Endodermal cell (in vitro differentiated cells): ENCODE results near the gene FILIP1. TPM values are rescaled to one million over a fixed set of nuclear protein-coding genes. Genes with fewer than 3 reads are reported as not detected.

Experiments
- DNase-seq: peaks from one replicate; pipeline ENCODE4 v3.0.0-alpha.2; 2017
- H3K27ac ChIP-seq: 2 replicates; pipeline ENCODE4 v1.5.1; 2013; ENCODE audit warnings: mild to moderate bottlenecking, low read depth, low read length, moderate library complexity
- H3K27me3 ChIP-seq: 2 replicates; pipeline ENCODE4 v1.6.1; 2013; ENCODE audit warnings: mild to moderate bottlenecking, low read length, moderate library complexity; ENCODE audit not compliant: insufficient read depth, control insufficient read depth, poor library complexity, severe bottlenecking
- H3K36me3 ChIP-seq: 2 replicates; pipeline ENCODE4 v1.7.0; 2013; ENCODE audit warnings: mild to moderate bottlenecking, low read length, moderate library complexity; ENCODE audit not compliant: control insufficient read depth, insufficient read depth
- H3K4me1 ChIP-seq: one replicate; pipeline ENCODE4 v1.7.0; 2013; ENCODE audit warnings: low read length; ENCODE audit not compliant: control insufficient read depth, insufficient read depth
- H3K4me3 ChIP-seq: 2 replicates; pipeline ENCODE4 v1.5.1; 2013; ENCODE audit warnings: mild to moderate bottlenecking, low read length, moderate library complexity
- H3K9ac ChIP-seq: 2 replicates; pipeline ENCODE4 v1.6.1; 2013; ENCODE audit warnings: mild to moderate bottlenecking, low read length, moderate library complexity; ENCODE audit not compliant: poor library complexity, severe bottlenecking; ENCODE audit errors: extremely low read depth
- H3K9me3 ChIP-seq: 2 replicates; pipeline ENCODE4 v1.6.1; 2013; ENCODE audit warnings: mild to moderate bottlenecking, low read length, moderate library complexity; ENCODE audit not compliant: control insufficient read depth
- H3K27ac Mint-ChIP-seq: 2 replicates; pipeline ENCODE4 v1.8.0; 2020; ENCODE audit warnings: mixed read lengths
- H3K27me3 Mint-ChIP-seq: 2 replicates; pipeline ENCODE4 v1.8.0; 2021; ENCODE audit warnings: mild to moderate bottlenecking, mixed read lengths; ENCODE audit not compliant: insufficient read depth
- H3K36me3 Mint-ChIP-seq: 2 replicates; pipeline ENCODE4 v1.8.0; 2020; ENCODE audit warnings: low read depth, mixed read lengths
- H3K4me1 Mint-ChIP-seq: 2 replicates; pipeline ENCODE4 v1.8.0; 2020; ENCODE audit warnings: mixed read lengths
- H3K4me3 Mint-ChIP-seq: 2 replicates; pipeline ENCODE4 v1.8.0; 2020; ENCODE audit warnings: mild to moderate bottlenecking, moderate library complexity, mixed read lengths
- H3K9me3 Mint-ChIP-seq: 2 replicates; pipeline ENCODE4 v1.8.0; 2020; ENCODE audit warnings: mild to moderate bottlenecking, mixed read lengths
- CTCF ChIP-seq: fragments of 200-600 bp; sonication (generic); conservative IDR thresholded peaks from 2 replicates; pipeline ENCODE4 v1.5.0; 2021; ENCODE audit warnings: antibody characterized with exemption, mild to moderate bottlenecking
- WGBS, 2 experiments: methylation state at CpG; one replicate each; pipeline versions ENCODE4 v1.1.5 to v1.1.7; 2013; ENCODE audit warnings: missing lambda C conversion rate in 2 of 2, mixed read lengths in 1 of 2; ENCODE audit not compliant: insufficient coverage in 1 of 2, insufficient read length in 1 of 2; 5-methylcytosine and 5-hydroxymethylcytosine counted together
- total RNA-seq, 2 donors: library from RNA; stranded (reverse); fragmentation: NEBNext Ultra II Directional in 1 of 2; extraction: Animal tissue kit (Norgen Biotek cat#: 25700) in 1 of 2; gene quantifications; 2 replicates in 1 of 2; 3 replicates in 1 of 2; pipeline ENCODE4 v1.2.1, GENCODE V29; 2021

FILIP1 gene
- total RNA-seq, 2 donors from 2014 or later, result 0.35 TPM

DNA sequence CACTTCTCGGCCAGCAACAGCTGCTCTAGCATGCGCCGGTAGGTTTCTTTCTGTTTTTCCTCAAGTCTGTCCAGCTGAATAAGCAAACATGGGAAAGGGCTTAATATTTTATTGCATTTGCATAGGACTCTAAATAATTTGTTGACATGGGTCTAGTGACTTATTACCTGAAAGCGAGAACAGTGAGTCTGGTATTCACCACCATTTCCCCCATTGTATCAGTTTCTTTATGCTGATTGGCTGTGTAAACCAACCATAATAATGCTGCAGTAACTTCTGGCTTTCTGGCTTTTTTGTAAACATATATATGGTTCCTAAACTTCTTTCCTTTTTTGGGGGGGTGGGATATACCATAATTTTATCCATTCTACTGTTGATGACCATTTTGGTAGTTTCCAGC lies 140.0 kb downstream of the FILIP1 start:
- no peaks in the 10 kb centered on the region for H3K36me3 Mint-ChIP-seq
- Histone ChIP-seq H3K9ac (no peak overlapping the region), H3K36me3 (no peaks in the 10 kb centered on the region), H3K9me3 (no peaks in the 10 kb centered on the region), H3K4me3 (no peak overlapping the region), H3K27me3 (no peaks in the 10 kb centered on the region), H3K27ac (no peak overlapping the region), H3K4me1 (peaks cover 2% of the 10 kb centered on the region)
- H3K4me1 Mint-ChIP-seq, result peaks cover 13% of the 10 kb centered on the region
- H3K9me3 Mint-ChIP-seq, result no peaks in the 10 kb centered on the region
- H3K27me3 Mint-ChIP-seq, result peaks cover 6% of the 10 kb centered on the region
- TF ChIP-seq CTCF, result no peak
- 93 to 95% methylated on average over 3 to 4 of the region's 4 CpGs for WGBS, 2 experiments
- H3K4me3 Mint-ChIP-seq, result no peak overlapping the region
- H3K27ac Mint-ChIP-seq, result no peak overlapping the region
- no peak for DNase-seq

DNA sequence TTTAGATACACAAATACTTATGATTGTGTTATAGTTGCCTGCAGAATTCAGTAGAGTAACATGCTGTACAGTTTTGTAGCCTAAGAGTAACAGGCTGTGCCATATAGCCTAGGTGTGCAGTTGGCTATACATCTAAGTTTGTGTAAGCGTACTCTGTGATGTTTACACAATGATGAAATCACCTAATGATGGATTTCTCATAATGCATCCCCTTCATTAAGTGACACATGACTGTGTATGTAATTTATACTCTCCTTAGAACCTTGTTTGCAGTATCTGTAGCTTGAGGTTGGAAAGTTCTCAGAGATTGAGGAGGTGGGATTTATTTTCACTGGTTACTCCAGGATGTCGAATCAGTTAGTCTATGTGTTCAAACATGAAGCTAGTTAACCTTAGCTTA lies 142.0 kb downstream of the FILIP1 start:
- Histone ChIP-seq H3K4me1 (peaks cover 4% of the 10 kb centered on the region), H3K27me3 (no peaks in the 10 kb centered on the region), H3K36me3 (no peaks in the 10 kb centered on the region), H3K27ac (no peak overlapping the region), H3K4me3 (no peak overlapping the region), H3K9ac (no peak overlapping the region), H3K9me3 (no peaks in the 10 kb centered on the region)
- DNase-seq, result no peak
- WGBS, 2 experiments, result 93 to 100% methylated on average over 1 to 2 of the region's 2 CpGs
- H3K9me3 Mint-ChIP-seq, result no peaks in the 10 kb centered on the region
- no peak overlapping the region for H3K27ac Mint-ChIP-seq
- no peak for TF ChIP-seq CTCF
- H3K27me3 Mint-ChIP-seq, result peaks cover 6% of the 10 kb centered on the region
- H3K36me3 Mint-ChIP-seq, result no peaks in the 10 kb centered on the region
- H3K4me1 Mint-ChIP-seq, result peaks cover 24% of the 10 kb centered on the region
- H3K4me3 Mint-ChIP-seq, result no peak overlapping the region

DNA sequence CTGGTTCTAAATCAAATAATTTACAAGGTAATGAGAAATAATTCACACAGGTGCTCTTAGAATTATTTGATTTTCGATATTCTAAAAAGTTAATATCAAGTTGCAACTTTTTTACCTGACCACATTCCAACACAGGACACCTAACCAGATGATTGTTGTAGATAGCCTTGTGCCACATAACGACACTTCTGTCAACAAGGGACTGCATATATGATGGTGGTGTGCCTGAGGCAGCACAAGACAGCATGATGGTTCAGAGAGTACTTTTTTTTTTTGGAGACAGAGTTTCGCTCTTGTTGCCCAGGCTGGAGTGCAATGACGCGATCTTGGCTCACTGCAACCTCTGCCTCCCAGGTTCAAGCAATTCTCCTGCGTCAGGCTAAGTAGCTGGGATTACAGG lies 142.8 kb downstream of the FILIP1 start:
- WGBS, 2 experiments, result 92 to 98% methylated on average over 5 to 6 of the region's 6 CpGs
- no peak overlapping the region for H3K4me3 ChIP-seq
- peaks cover 25% of the 10 kb centered on the region for H3K4me1 Mint-ChIP-seq
- H3K9me3 Mint-ChIP-seq, result no peaks in the 10 kb centered on the region
- no peaks in the 10 kb centered on the region for H3K27me3 ChIP-seq
- H3K36me3 Mint-ChIP-seq, result no peaks in the 10 kb centered on the region
- peaks cover 4% of the 10 kb centered on the region for H3K4me1 ChIP-seq
- no peak overlapping the region for H3K27ac ChIP-seq
- no peak for TF ChIP-seq CTCF
- no peak overlapping the region for H3K9ac ChIP-seq
- no peaks in the 10 kb centered on the region for H3K9me3 ChIP-seq
- no peak overlapping the region for H3K27ac Mint-ChIP-seq
- H3K4me3 Mint-ChIP-seq, result peak overlapping the region; percentile 66
- H3K27me3 Mint-ChIP-seq, result peaks cover 6% of the 10 kb centered on the region
- no peaks in the 10 kb centered on the region for H3K36me3 ChIP-seq
- DNase-seq, result no peak
